ENCODE data around the gene PPP3R1.

Gene PPP3R1

GRCh38 chr2:68258851-68259250 is 6.5 kb upstream of the PPP3R1 start:
- peak; percentile 50; the same call in 2 of the 3 replicates for ATAC-seq

GRCh38 chr2:68256093-68256450 is 3.7 kb upstream of the PPP3R1 start:
- ATAC-seq: no peak
- TF ChIP-seq TOX (CRISPR knock-in tag; IDR thresholded peaks at IDR 0.05; ENCODE audit: borderline replicate concordance): no peak
- TF ChIP-seq ZNF8 (CRISPR knock-in tag; IDR thresholded peaks at IDR 0.05): no peak
- TF ChIP-seq ZFP30 (CRISPR knock-in tag; IDR thresholded peaks at IDR 0.05): no peak
- TF ChIP-seq ARNTL (CRISPR knock-in tag; IDR thresholded peaks at IDR 0.05; ENCODE audit: borderline replicate concordance, low read depth): no peak
- TF ChIP-seq POU6F1 (CRISPR knock-in tag; IDR thresholded peaks at IDR 0.05; ENCODE audit: borderline replicate concordance, low read depth): no peak
- no peak for TF ChIP-seq CSRNP3 (CRISPR knock-in tag; IDR thresholded peaks at IDR 0.05)

More at GRCh38 chr2:68258851-68259250, 6.5 kb upstream of the PPP3R1 start:
- no peak for TF ChIP-seq OSR1 (CRISPR knock-in tag; IDR thresholded peaks at IDR 0.05)
- no peak for TF ChIP-seq BACH2 (CRISPR knock-in tag; IDR thresholded peaks at IDR 0.05; ENCODE audit: borderline replicate concordance)
- no peak for TF ChIP-seq CSDC2 (CRISPR knock-in tag; IDR thresholded peaks at IDR 0.05)
- TF ChIP-seq ESRRG (CRISPR knock-in tag; IDR thresholded peaks at IDR 0.05): no peak
- no peak for TF ChIP-seq PPARA (CRISPR knock-in tag; IDR thresholded peaks at IDR 0.05; ENCODE audit: borderline replicate concordance)
- no peak for TF ChIP-seq TOX (CRISPR knock-in tag; IDR thresholded peaks at IDR 0.05; ENCODE audit: borderline replicate concordance)
- TF ChIP-seq GLIS3 (CRISPR knock-in tag; IDR thresholded peaks at IDR 0.05): no peak
- no peak for TF ChIP-seq ZNF565 (CRISPR knock-in tag; conservative IDR thresholded peaks at IDR 0.05; ENCODE audit: low read depth)
- TF ChIP-seq PATZ1 (CRISPR knock-in tag; IDR thresholded peaks at IDR 0.05; ENCODE audit: borderline replicate concordance): no peak
- TF ChIP-seq SNAI2 (CRISPR knock-in tag; IDR thresholded peaks at IDR 0.05): no peak
- TF ChIP-seq ARNTL (CRISPR knock-in tag; IDR thresholded peaks at IDR 0.05; ENCODE audit: borderline replicate concordance, low read depth): no peak
- no peak for TF ChIP-seq TSHZ2 (CRISPR knock-in tag; IDR thresholded peaks at IDR 0.05)
- TF ChIP-seq ZNF70 (CRISPR knock-in tag; IDR thresholded peaks at IDR 0.05): no peak
- TF ChIP-seq POU6F1 (CRISPR knock-in tag; IDR thresholded peaks at IDR 0.05; ENCODE audit: borderline replicate concordance, low read depth): no peak
- TF ChIP-seq RARB (CRISPR knock-in tag; IDR thresholded peaks at IDR 0.05): no peak
- no peak for TF ChIP-seq CREB5 (CRISPR knock-in tag; IDR thresholded peaks at IDR 0.05; ENCODE audit: low read depth)

All from SK-N-SH treated with all-trans-retinoic acid at 6 μM for 48 hours (cell line).